ENCODE measurements around the gene USP32. TPM values are rescaled to one million over a fixed set of nuclear protein-coding genes. Genes with fewer than 3 reads are reported as not detected.
"Not testable (repeated sequence)": the region's sequence is repeated elsewhere in the genome, so short reads cannot be mapped to it uniquely, and the experiment has no call there.

Gene USP32
- total RNA-seq, 2 experiments from 2014 or later = 31.7 to 34.0 TPM

GRCh38 chr17:60383379-60383778, 8.6 kb downstream of the USP32 start:
- ChIA-PET POLR2A (no interaction called here), CTCF (interaction anchor here (0.7 to 1.1 kb wide), 3 partner anchors 9 to 254 kb away, joined by 3 read pairs; partner anchors contain the start of gene USP32)
- DNase-seq = no peak
- no peak overlapping the region for H3K27ac Mint-ChIP-seq
- H3K36me3 Mint-ChIP-seq (ENCODE audit: low read depth) = peaks cover 2% of the 10 kb centered on the region
- H3K4me1 Mint-ChIP-seq = peaks cover 27% of the 10 kb centered on the region
- no peaks in the 10 kb centered on the region for H3K27me3 Mint-ChIP-seq
- no peaks in the 10 kb centered on the region for H3K9me3 Mint-ChIP-seq
- no peak overlapping the region for H3K4me3 Mint-ChIP-seq

GRCh38 chr17:60381958-60382357, 10.0 kb downstream of the USP32 start:
- no peak for DNase-seq
- peaks cover 24% of the 10 kb centered on the region for H3K4me1 Mint-ChIP-seq
- ChIA-PET POLR2A (no interaction called here), CTCF (no interaction called here)
- H3K36me3 Mint-ChIP-seq (ENCODE audit: low read depth) = peaks cover 2% of the 10 kb centered on the region
- H3K4me3 Mint-ChIP-seq = no peak overlapping the region
- no peak overlapping the region for H3K27ac Mint-ChIP-seq
- H3K9me3 Mint-ChIP-seq = no peaks in the 10 kb centered on the region
- no peaks in the 10 kb centered on the region for H3K27me3 Mint-ChIP-seq

GRCh38 chr17:60379461-60379860, 12.5 kb downstream of the USP32 start:
- H3K4me3 Mint-ChIP-seq; CTCF ChIA-PET; H3K27ac Mint-ChIP-seq; H3K36me3 Mint-ChIP-seq (ENCODE audit: low read depth); H3K27me3 Mint-ChIP-seq; H3K4me1 Mint-ChIP-seq; H3K9me3 Mint-ChIP-seq; POLR2A ChIA-PET; DNase-seq: not testable (repeated sequence)

- POLR2A ChIA-PET; H3K9me3 Mint-ChIP-seq; H3K4me1 Mint-ChIP-seq; H3K27me3 Mint-ChIP-seq; H3K27ac Mint-ChIP-seq; H3K36me3 Mint-ChIP-seq (ENCODE audit: low read depth); H3K4me3 Mint-ChIP-seq; DNase-seq: not testable (repeated sequence)
- CTCF ChIA-PET = interaction anchor here (0.6 kb wide), 1 partner anchor 43 kb away, joined by 3 read pairs; no protein-coding TSS in a partner anchor
Observed at GRCh38 chr17:60378187-60378586, 13.7 kb downstream of the USP32 start.

GRCh38 chr17:60372790-60373483, 19.0 kb downstream of the USP32 start:
- peaks cover 3% of the 10 kb centered on the region for H3K36me3 Mint-ChIP-seq (ENCODE audit: low read depth)
- no peaks in the 10 kb centered on the region for H3K9me3 Mint-ChIP-seq
- H3K4me1 Mint-ChIP-seq = peaks cover 17% of the 10 kb centered on the region
- H3K4me3 Mint-ChIP-seq = no peak overlapping the region
- ChIA-PET CTCF (interaction anchor here (0.6 to 2.0 kb wide), 6 partner anchors 14 to 572 kb away, joined by 3 to 10 read pairs (median 3); no protein-coding TSS in a partner anchor), POLR2A (no interaction called here)
- H3K27me3 Mint-ChIP-seq = no peaks in the 10 kb centered on the region
- no peak overlapping the region for H3K27ac Mint-ChIP-seq
- DNase-seq = no peak

DNA sequence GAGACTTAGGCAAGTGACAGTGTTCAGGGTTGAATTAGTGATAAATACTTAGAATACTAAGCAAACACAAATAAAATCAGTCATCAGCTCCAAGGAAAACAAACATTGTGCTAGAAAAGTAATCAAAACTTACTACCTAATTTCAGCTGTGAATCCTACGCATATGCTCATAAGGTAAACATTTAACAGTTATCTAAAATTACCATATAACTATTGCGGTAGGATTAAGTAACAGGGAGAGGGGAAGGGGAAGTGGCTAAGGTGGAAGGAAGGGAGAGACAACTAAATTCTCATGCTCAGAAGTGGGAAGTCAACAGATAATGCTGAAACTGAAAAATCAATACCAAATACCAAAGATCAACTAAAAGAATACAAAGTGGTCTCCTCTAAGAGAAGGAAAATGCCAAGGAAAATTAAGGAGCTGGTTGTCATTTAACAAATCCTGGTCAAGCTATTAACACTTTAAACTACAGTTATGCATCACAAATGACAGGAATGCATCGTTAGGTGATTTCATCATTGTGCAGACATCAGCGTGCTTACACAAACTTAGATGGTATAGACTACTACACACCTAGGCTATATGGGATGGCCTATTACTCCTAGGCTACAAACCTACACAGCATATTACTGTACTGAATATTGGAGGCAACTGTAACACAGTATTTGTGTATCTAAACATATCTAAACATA, 20.0 kb downstream of the USP32 start:
- Mint-ChIP-seq H3K9me3 (no peaks in the 10 kb centered on the region), H3K27me3 (no peaks in the 10 kb centered on the region), H3K27ac (no peak overlapping the region), H3K4me1 (peaks cover 17% of the 10 kb centered on the region), H3K4me3 (no peak overlapping the region), H3K36me3 (ENCODE audit: low read depth) (peaks cover 3% of the 10 kb centered on the region)
- ChIA-PET CTCF (interaction anchor here (0.6 to 2.0 kb wide), 5 partner anchors 15 to 571 kb away, joined by 3 to 10 read pairs (median 3); no protein-coding TSS in a partner anchor), POLR2A (no interaction called here)
- no peak for DNase-seq

DNA sequence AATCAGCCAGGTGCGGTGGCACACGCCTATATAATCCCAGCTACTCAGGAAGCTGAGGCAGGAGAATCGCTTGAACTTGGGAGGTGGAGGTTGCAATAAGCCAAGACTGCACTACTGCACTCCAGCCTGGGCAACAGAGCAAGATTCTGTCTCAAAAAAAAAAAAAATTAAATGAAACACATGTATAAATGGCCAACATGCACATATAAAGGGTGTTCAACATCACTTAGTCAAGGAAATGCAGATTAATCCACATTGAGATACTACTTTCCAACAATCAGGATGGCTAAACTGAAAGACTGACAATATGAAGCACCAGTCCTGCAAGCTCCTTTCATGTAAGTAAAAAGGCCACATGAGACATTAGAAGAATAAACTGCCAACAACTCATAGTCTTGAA, 20.5 kb downstream of the USP32 start:
- POLR2A ChIA-PET = no interaction called here
- CTCF ChIA-PET = interaction anchor here (1.1 to 2.0 kb wide), 3 partner anchors 14 to 232 kb away, joined by 3 to 10 read pairs (median 4); no protein-coding TSS in a partner anchor
- H3K4me3 Mint-ChIP-seq = no peak overlapping the region
- H3K4me1 Mint-ChIP-seq = peaks cover 17% of the 10 kb centered on the region
- peaks cover 1% of the 10 kb centered on the region for H3K36me3 Mint-ChIP-seq (ENCODE audit: low read depth)
- no peak overlapping the region for H3K27ac Mint-ChIP-seq
- no peaks in the 10 kb centered on the region for H3K9me3 Mint-ChIP-seq
- no peaks in the 10 kb centered on the region for H3K27me3 Mint-ChIP-seq
- no peak for DNase-seq

GRCh38 chr17:60369727-60370126, 22.2 kb downstream of the USP32 start:
- Mint-ChIP-seq H3K9me3 (no peaks in the 10 kb centered on the region), H3K27ac (no peak overlapping the region), H3K36me3 (ENCODE audit: low read depth) (peaks cover 1% of the 10 kb centered on the region), H3K27me3 (no peaks in the 10 kb centered on the region), H3K4me3 (no peak overlapping the region), H3K4me1 (peaks cover 17% of the 10 kb centered on the region)
- POLR2A ChIA-PET = no interaction called here
- no peak for DNase-seq
- CTCF ChIA-PET = interaction anchor here (0.6 kb wide), 1 partner anchor 109 kb away, joined by 3 read pairs; no protein-coding TSS in a partner anchor

DNA sequence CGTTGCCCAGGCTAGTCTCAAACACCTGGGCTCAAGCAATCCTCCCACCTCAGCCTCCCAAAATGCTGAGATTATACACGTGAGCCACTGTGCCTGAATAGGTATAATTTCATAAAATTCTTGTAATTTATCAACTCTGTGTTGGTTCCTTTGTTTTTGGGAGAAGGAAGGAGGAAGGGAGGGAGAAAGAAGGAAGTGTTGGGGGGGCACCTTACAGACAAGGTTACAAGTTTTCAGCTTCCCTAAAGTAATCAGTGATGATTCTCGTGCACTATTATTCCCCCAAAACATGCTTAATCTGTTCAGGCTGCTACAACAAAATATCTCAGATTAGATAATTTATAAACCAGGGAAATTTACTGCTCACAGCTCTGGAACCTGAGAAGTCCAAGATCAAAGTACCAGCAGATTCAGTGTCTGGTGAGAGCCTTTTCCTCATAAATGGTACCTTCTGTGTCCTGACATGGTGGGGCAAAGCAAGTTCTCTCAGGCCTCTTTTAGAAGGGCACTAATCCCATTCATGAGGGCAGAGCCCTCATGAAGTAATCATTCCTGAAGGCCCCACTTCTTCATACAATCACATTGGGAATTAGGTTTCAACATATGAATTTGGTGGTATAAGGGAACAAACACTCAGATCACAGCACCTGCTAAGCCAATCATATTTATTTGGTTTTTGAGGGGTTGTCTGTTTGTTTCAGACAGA, 28.1 kb downstream of the USP32 start:
- H3K4me3 Mint-ChIP-seq = no peak overlapping the region
- H3K36me3 Mint-ChIP-seq (ENCODE audit: low read depth) = peaks cover 1% of the 10 kb centered on the region
- no peaks in the 10 kb centered on the region for H3K27me3 Mint-ChIP-seq
- CTCF ChIA-PET = interaction anchor here (1.0 kb wide), 1 partner anchor 26 kb away, joined by 3 read pairs; no protein-coding TSS in a partner anchor
- no peak for DNase-seq
- H3K9me3 Mint-ChIP-seq = no peaks in the 10 kb centered on the region
- H3K4me1 Mint-ChIP-seq = peaks cover 2% of the 10 kb centered on the region
- POLR2A ChIA-PET = no interaction called here
- H3K27ac Mint-ChIP-seq = no peak overlapping the region

DNA sequence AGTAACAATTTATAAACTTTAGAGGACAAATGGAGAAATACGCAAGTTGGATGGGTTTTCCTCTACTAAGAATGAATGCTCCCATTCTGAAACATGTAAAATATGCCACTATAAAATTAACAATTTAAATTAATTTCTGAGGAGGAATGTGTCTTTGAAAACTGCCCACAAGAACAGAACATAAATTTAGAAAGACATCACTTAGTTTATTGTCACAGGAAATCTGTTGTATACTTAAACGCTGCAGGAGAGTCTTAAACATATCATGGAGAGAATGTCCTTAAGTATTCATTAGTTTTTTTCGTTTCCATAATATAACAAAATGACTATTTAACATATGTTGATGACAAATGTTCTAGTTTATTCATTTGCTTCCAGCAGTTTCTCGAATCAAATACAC, 29.6 kb downstream of the USP32 start:
- no peaks in the 10 kb centered on the region for H3K27me3 Mint-ChIP-seq
- no peaks in the 10 kb centered on the region for H3K36me3 Mint-ChIP-seq (ENCODE audit: low read depth)
- ChIA-PET CTCF (no interaction called here), POLR2A (no interaction called here)
- H3K9me3 Mint-ChIP-seq = no peaks in the 10 kb centered on the region
- no peak for DNase-seq
- no peak overlapping the region for H3K27ac Mint-ChIP-seq
- H3K4me1 Mint-ChIP-seq = peaks cover 4% of the 10 kb centered on the region
- H3K4me3 Mint-ChIP-seq = no peak overlapping the region

DNA sequence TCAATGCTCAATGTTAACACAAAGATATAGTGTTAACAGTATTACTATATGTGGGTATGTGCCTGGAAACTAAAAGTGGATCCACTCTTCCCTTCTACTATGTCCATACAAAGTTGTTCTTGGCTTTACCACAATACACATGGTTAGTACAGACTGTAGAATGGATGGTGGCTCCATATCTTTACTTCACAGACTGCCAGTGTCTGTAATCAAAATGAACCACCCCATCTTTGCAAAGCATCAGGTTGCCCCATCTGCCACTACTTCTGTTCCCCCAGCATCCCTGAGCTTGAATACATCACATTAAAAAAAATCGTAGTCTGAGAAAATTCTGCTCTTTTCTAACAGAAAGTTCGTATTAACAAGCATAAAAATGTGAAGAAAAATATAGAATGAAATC, 30.0 kb downstream of the USP32 start:
- DNase-seq = no peak
- Mint-ChIP-seq H3K27ac (no peak overlapping the region), H3K4me1 (peaks cover 6% of the 10 kb centered on the region), H3K27me3 (no peaks in the 10 kb centered on the region), H3K36me3 (ENCODE audit: low read depth) (peaks cover 2% of the 10 kb centered on the region), H3K4me3 (no peak overlapping the region), H3K9me3 (no peaks in the 10 kb centered on the region)
- ChIA-PET CTCF (no interaction called here), POLR2A (no interaction called here)

DNA sequence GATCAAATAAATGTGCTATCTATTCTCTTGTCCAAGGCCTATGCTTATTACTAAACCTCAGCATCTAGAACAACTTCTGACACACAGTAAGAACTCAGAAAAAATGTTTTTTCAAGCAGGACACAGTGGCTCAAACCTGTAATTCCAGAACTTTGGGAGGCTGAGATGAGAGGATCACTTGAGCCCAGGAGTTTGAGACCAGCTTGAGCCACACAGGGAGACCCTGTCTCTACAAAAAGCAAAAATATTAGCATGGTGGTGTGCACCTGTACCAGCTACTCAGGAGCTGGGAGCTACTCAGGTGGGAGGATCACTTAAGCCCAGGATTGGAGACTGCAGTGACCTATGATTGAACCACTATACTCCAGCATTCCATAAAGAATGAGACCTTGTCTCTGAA, 32.5 kb downstream of the USP32 start:
- peaks cover 7% of the 10 kb centered on the region for H3K9me3 Mint-ChIP-seq
- no peaks in the 10 kb centered on the region for H3K27me3 Mint-ChIP-seq
- ChIA-PET CTCF (interaction anchor here (1.1 kb wide), 1 partner anchor 14 kb away, joined by 3 read pairs; no protein-coding TSS in a partner anchor), POLR2A (interaction anchor here (0.6 kb wide), 1 partner anchor 10 kb away, joined by 5 read pairs; no protein-coding TSS in a partner anchor)
- H3K27ac Mint-ChIP-seq = no peak overlapping the region
- H3K4me1 Mint-ChIP-seq = peaks cover 27% of the 10 kb centered on the region
- peaks cover 12% of the 10 kb centered on the region for H3K36me3 Mint-ChIP-seq (ENCODE audit: low read depth)
- DNase-seq = no peak
- no peak overlapping the region for H3K4me3 Mint-ChIP-seq

All from activated CD4-positive, alpha-beta T cell treated with anti-CD3 and anti-CD28 coated beads, Interleukin-2, amount 10 ng/mL, durations not matched to agents 7 days and 5 days (primary cell).